ENCODE results near the gene RNF123.

GRCh38 chr3:49657208-49657915, 32.0 kb upstream of the RNF123 start:
- TF ChIP-seq POLR2A (IDR thresholded peaks at IDR 0.05; ENCODE audit: extremely low read depth, insufficient read length) = no peak
- TF ChIP-seq CTCF (IDR thresholded peaks at IDR 0.05; ENCODE audit: low read depth, low read length) = no peak
- no peak for TF ChIP-seq MAX (IDR thresholded peaks at IDR 0.05; ENCODE audit: low read depth, low read length)

All from NB4 (cell line).